Esophagus muscularis mucosa (tissue), 4 donors: ENCODE measurements around the gene SAMD4B. TPM values are rescaled to one million over a fixed set of nuclear protein-coding genes. Genes with fewer than 3 reads are reported as not detected.

Experiments
- small RNA-seq, 3 donors: library from RNA; depleted of rRNA; stranded (forward); fragments of <200 nt; gene quantifications; one replicate each; pipeline ENCODE3, GENCODE V24; 2016
- total RNA-seq, 4 donors: library from RNA; depleted of rRNA; stranded (reverse); fragments of >200 nt; gene quantifications; one replicate each; pipeline versions ENCODE4 v1.1.0 to v1.2.1, GENCODE V29; 2016

SAMD4B gene
- total RNA-seq, 4 donors from 2014 or later: 59.8 to 138 (median 104) TPM

Small RNA genes lying within 50 kb of the gene (small RNA-seq; reads per million reads assigned to genes)
- 0 to 0.51 (median 0.25) reads per million in 3 donors for gene AC011445.2
- 0 reads per million in 3 donors for gene MIR4530
- gene RN7SL566P: 0 reads per million in 3 donors

Other genes with a start within 250 kb of the SAMD4B start
- 10 to 100 TPM in 2 of 4 donors, 1 to 10 TPM in 2; 8.3 to 18.4 (median 11.0) TPM for gene PAK4, start 216.6 kb upstream of the SAMD4B start, total RNA-seq
- under 1 TPM in 3 of 4 donors, not detected in 1; 0.17 to 0.42 (median 0.39) TPM for gene NCCRP1, start 145.5 kb upstream of the SAMD4B start, total RNA-seq
- gene SYCN, start 138.2 kb upstream of the SAMD4B start, total RNA-seq: not detected
- not detected for gene IFNL3, start 97.4 kb upstream of the SAMD4B start, total RNA-seq
- not detected for gene IFNL4, start 93.6 kb upstream of the SAMD4B start, total RNA-seq
- not detected for gene IFNL2, start 74.0 kb upstream of the SAMD4B start, total RNA-seq
- gene IFNL1, start 46.0 kb upstream of the SAMD4B start, total RNA-seq: not detected
- 1 to 10 TPM in 2 of 4 donors, under 1 TPM in 2; 0.50 to 2.5 (median 1.4) TPM for gene LRFN1, start 21.6 kb upstream of the SAMD4B start, total RNA-seq
- 10 to 100 TPM in 2 of 4 donors, 1 to 10 TPM in 2; 4.2 to 26.2 (median 12.0) TPM for gene GMFG, start 6.4 kb upstream of the SAMD4B start, total RNA-seq
- 10 to 100 TPM; 31.6 to 47.2 (median 41.5) TPM for gene PAF1, start 48.7 kb downstream of the SAMD4B start, total RNA-seq
- gene MED29, start 49.0 kb downstream of the SAMD4B start, total RNA-seq: 10 to 100 TPM; 24.9 to 58.0 (median 38.3) TPM
- 100 to 1,000 TPM; 135 to 577 (median 196) TPM for gene ZFP36, start 64.4 kb downstream of the SAMD4B start, total RNA-seq
- gene PLEKHG2, start 70.2 kb downstream of the SAMD4B start, total RNA-seq: 10 to 100 TPM; 16.7 to 38.4 (median 22.2) TPM
- gene RPS16, start 93.5 kb downstream of the SAMD4B start, total RNA-seq: 1,000 to 10,000 TPM; 1,316 to 2,441 (median 1,971) TPM
- 100 to 1,000 TPM in 1 of 4 donors, 10 to 100 TPM in 3; 87.6 to 101 (median 91.5) TPM for gene SUPT5H, start 103.2 kb downstream of the SAMD4B start, total RNA-seq
- 10 to 100 TPM; 36.1 to 58.0 (median 51.3) TPM for gene TIMM50, start 138.4 kb downstream of the SAMD4B start, total RNA-seq
- not detected for gene DLL3, start 156.5 kb downstream of the SAMD4B start, total RNA-seq
- not detected for gene SELENOV, start 172.7 kb downstream of the SAMD4B start, total RNA-seq
- gene EID2B, start 190.4 kb downstream of the SAMD4B start, total RNA-seq: 1 to 10 TPM; 3.0 to 6.4 (median 6.1) TPM
- gene EID2, start 197.7 kb downstream of the SAMD4B start, total RNA-seq: 10 to 100 TPM; 13.9 to 26.4 (median 18.9) TPM